SK-N-SH treated with all-trans-retinoic acid at 6 μM for 48 hours (cell line): ENCODE data around the gene SLC17A3.

Experiments used
- ATAC-seq: fragments of 200-7000 bp; cut with Tn5 transposase; 3 replicates; pipeline ENCODE4 v1.9.1; 2020; ENCODE audit warnings: mild to moderate bottlenecking, moderate library complexity
- ARNTL ChIP-seq: fragments of 450-650 bp; formaldehyde crosslinking; IDR thresholded peaks from 2 replicates; pipeline ENCODE4 v1.5.0; 2020; ENCODE audit warnings: low read depth, mild to moderate bottlenecking, moderate library complexity, borderline replicate concordance
- BACH2 ChIP-seq: fragments of 250-450 bp; sonication (Bioruptor Pico); IDR thresholded peaks from 2 replicates; pipeline ENCODE4 v1.9.0; 2021; ENCODE audit warnings: mild to moderate bottlenecking, borderline replicate concordance
- ESRRG ChIP-seq: fragments of 250-450 bp; sonication (Bioruptor Pico); IDR thresholded peaks from 2 replicates; pipeline ENCODE4 v1.6.1; 2021; ENCODE audit warnings: mild to moderate bottlenecking
- GLIS3 ChIP-seq: fragments of 250-450 bp; sonication (Bioruptor Pico); IDR thresholded peaks from 2 replicates; pipeline ENCODE4 v1.5.0; 2020; ENCODE audit warnings: mild to moderate bottlenecking, moderate library complexity
- OSR1 ChIP-seq: fragments of 250-450 bp; sonication (Bioruptor Pico); IDR thresholded peaks from 2 replicates; pipeline ENCODE4 v1.8.0; 2022; ENCODE audit warnings: moderate library complexity, mild to moderate bottlenecking, inconsistent platforms
- PATZ1 ChIP-seq: fragments of 250-450 bp; sonication (Bioruptor Pico); IDR thresholded peaks from 2 replicates; pipeline ENCODE4 v1.8.0; 2020; ENCODE audit warnings: mild to moderate bottlenecking, moderate library complexity, borderline replicate concordance
- POU6F1 ChIP-seq: fragments of 250-450 bp; sonication (Bioruptor Pico); IDR thresholded peaks from 2 replicates; pipeline ENCODE4 v1.8.0; 2021; ENCODE audit warnings: low read depth, mild to moderate bottlenecking, moderate library complexity, borderline replicate concordance
- PPARA ChIP-seq: fragments of 250-450 bp; sonication (Bioruptor Pico); IDR thresholded peaks from 2 replicates; pipeline ENCODE4 v1.5.0; 2020; ENCODE audit warnings: mild to moderate bottlenecking, borderline replicate concordance
- RARB ChIP-seq: fragments of 250-450 bp; sonication (Bioruptor Pico); IDR thresholded peaks from 2 replicates; pipeline ENCODE4 v1.8.0; 2021; ENCODE audit warnings: mild to moderate bottlenecking, moderate library complexity
- SNAI2 ChIP-seq: fragments of 250-450 bp; sonication (Bioruptor Pico); IDR thresholded peaks from 2 replicates; pipeline ENCODE4 v1.5.0; 2020; ENCODE audit warnings: mild to moderate bottlenecking, moderate library complexity
- TCF4 ChIP-seq: fragments of 250-450 bp; sonication (Bioruptor Pico); IDR thresholded peaks from 2 replicates; pipeline ENCODE4 v1.8.0; 2021; ENCODE audit warnings: mild to moderate bottlenecking, moderate library complexity, borderline replicate concordance
- TOX ChIP-seq: fragments of 250-450 bp; sonication (Bioruptor Pico); IDR thresholded peaks from 2 replicates; pipeline ENCODE4 v1.8.0; 2021; ENCODE audit warnings: mild to moderate bottlenecking, moderate library complexity, borderline replicate concordance
- TSHZ2 ChIP-seq: fragments of 250-450 bp; sonication (Bioruptor Pico); IDR thresholded peaks from 2 replicates; pipeline ENCODE4 v1.5.0; 2020; ENCODE audit warnings: mild to moderate bottlenecking, moderate library complexity
- ZC3H10 ChIP-seq: fragments of 250-450 bp; sonication (Bioruptor Pico); IDR thresholded peaks from 2 replicates; pipeline ENCODE4 v1.5.1; 2021; ENCODE audit warnings: mild to moderate bottlenecking, moderate library complexity
- ZFP3 ChIP-seq: fragments of 250-450 bp; sonication (Bioruptor Pico); IDR thresholded peaks from 2 replicates; pipeline ENCODE4 v1.5.0; 2020; ENCODE audit warnings: mild to moderate bottlenecking, moderate library complexity
- ZFP30 ChIP-seq: fragments of 450-650 bp; formaldehyde crosslinking; IDR thresholded peaks from 2 replicates; pipeline ENCODE4 v1.5.0; 2022; ENCODE audit warnings: mild to moderate bottlenecking, moderate library complexity
- ZNF565 ChIP-seq: fragments of 450-650 bp; formaldehyde crosslinking; conservative IDR thresholded peaks from 2 replicates; pipeline ENCODE4 v1.5.0; 2020; ENCODE audit warnings: low read depth, mild to moderate bottlenecking, moderate library complexity
- ZNF70 ChIP-seq: fragments of 450-650 bp; formaldehyde crosslinking; IDR thresholded peaks from 2 replicates; pipeline ENCODE4 v1.5.0; 2020; ENCODE audit warnings: mild to moderate bottlenecking, moderate library complexity
- ZNF8 ChIP-seq: fragments of 450-650 bp; formaldehyde crosslinking; IDR thresholded peaks from 2 replicates; pipeline ENCODE4 v1.5.0; 2020; ENCODE audit warnings: mild to moderate bottlenecking, moderate library complexity
- TF ChIP-seq, protein P1 (sequence below): fragments of 250-450 bp; sonication (Bioruptor Pico); IDR thresholded peaks from 2 replicates; pipeline ENCODE4 v1.5.1; 2021; ENCODE audit warnings: mild to moderate bottlenecking, moderate library complexity
- TF ChIP-seq, protein P2 (sequence below): fragments of 250-450 bp; sonication (Bioruptor Pico); IDR thresholded peaks from 2 replicates; pipeline ENCODE4 v1.5.1; 2020; ENCODE audit warnings: low read depth, mild to moderate bottlenecking, moderate library complexity

SLC17A3 gene

DNA sequence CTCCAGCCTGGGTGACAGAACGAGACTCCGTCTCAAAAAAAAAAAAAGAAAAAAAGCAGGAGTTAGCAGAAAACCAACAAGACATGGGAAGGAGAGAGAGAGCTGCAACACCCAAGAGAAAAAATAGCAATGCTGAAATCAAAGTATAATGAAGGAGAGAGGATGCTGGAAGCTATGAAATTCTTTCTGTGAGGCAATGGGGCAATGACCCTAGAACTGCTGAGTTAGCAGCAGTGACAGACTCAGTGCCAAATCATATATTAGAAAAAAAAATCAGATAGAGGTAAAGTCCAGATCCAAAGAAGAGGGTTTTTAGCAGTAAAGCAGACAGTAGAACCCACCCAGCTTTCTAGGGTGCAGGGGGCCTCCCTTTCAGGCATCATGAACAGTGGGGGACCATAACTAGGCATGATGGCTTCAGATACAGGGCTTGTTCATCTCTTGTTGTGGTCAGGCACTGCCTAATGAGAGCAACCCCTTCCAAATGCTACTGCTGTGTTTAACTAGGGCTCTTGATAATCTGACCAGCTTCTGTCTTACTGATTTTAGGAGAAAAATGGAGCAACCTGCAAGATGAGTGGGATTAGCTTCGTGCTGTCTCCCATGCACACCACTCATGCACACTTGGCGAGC lies 29.5 kb upstream of the SLC17A3 start (continued):
- TF ChIP-seq, protein P1, sequence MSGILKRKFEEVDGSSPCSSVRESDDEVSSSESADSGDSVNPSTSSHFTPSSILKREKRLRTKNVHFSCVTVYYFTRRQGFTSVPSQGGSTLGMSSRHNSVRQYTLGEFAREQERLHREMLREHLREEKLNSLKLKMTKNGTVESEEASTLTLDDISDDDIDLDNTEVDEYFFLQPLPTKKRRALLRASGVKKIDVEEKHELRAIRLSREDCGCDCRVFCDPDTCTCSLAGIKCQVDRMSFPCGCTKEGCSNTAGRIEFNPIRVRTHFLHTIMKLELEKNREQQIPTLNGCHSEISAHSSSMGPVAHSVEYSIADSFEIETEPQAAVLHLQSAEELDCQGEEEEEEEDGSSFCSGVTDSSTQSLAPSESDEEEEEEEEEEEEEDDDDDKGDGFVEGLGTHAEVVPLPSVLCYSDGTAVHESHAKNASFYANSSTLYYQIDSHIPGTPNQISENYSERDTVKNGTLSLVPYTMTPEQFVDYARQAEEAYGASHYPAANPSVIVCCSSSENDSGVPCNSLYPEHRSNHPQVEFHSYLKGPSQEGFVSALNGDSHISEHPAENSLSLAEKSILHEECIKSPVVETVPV (CRISPR knock-in tag), result no peak
- TF ChIP-seq SNAI2 (no peak), TCF4 (no peak), ARNTL (CRISPR knock-in tag) (no peak), PATZ1 (no peak), ZFP3 (CRISPR knock-in tag) (no peak), ZFP30 (CRISPR knock-in tag) (no peak)

DNA sequence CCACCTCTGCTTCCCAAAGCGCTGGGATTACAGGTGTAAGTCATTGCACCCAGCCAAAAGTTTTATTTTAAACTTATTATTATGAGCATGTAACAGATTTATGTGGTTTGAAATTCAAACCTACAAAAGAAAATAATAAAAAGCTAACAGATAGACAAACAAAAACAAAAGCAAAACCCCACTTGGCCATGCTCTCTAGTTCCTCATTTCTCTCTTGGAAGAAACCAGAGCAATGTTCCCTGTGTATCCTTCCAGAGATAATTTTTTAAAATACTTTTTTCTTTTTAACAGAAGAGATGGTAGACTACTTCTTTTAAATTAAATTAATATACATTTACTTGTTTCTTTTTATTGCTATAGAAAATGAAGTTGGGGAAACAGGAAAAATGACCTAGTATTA lies 28.0 kb upstream of the SLC17A3 start:
- no peak for ATAC-seq
- TF ChIP-seq TSHZ2 (no peak), RARB (CRISPR knock-in tag) (no peak), GLIS3 (no peak), ZFP3 (CRISPR knock-in tag) (no peak), OSR1 (CRISPR knock-in tag) (no peak), PATZ1 (no peak), TCF4 (no peak), ZNF70 (CRISPR knock-in tag) (no peak), ZNF8 (CRISPR knock-in tag) (no peak), ARNTL (CRISPR knock-in tag) (no peak), BACH2 (CRISPR knock-in tag) (no peak), ESRRG (CRISPR knock-in tag) (no peak), ZNF565 (CRISPR knock-in tag) (no peak), POU6F1 (CRISPR knock-in tag) (no peak), SNAI2 (no peak), TOX (CRISPR knock-in tag) (no peak), ZC3H10 (no peak), PPARA (CRISPR knock-in tag) (no peak)
- TF ChIP-seq, protein P2, sequence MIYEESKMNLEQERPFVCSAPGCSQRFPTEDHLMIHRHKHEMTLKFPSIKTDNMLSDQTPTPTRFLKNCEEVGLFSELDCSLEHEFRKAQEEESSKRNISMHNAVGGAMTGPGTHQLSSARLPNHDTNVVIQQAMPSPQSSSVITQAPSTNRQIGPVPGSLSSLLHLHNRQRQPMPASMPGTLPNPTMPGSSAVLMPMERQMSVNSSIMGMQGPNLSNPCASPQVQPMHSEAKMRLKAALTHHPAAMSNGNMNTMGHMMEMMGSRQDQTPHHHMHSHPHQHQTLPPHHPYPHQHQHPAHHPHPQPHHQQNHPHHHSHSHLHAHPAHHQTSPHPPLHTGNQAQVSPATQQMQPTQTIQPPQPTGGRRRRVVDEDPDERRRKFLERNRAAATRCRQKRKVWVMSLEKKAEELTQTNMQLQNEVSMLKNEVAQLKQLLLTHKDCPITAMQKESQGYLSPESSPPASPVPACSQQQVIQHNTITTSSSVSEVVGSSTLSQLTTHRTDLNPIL (CRISPR knock-in tag), result no peak
